SK-N-SH (cell line): ENCODE data around the gene NTM.

Source experiments
- CTCF ChIP-seq: fragments of 200-600 bp; sonication (generic); IDR thresholded peaks from 2 replicates; pipeline ENCODE4 v1.6.1; 2017; ENCODE audit warnings: antibody characterized with exemption, mild to moderate bottlenecking, moderate library complexity
- FOSL2 ChIP-seq: IDR thresholded peaks from 2 replicates; pipeline ENCODE4 v1.4.0; 2012; ENCODE audit warnings: low read depth, mild to moderate bottlenecking, moderate library complexity, borderline replicate concordance
- JUND ChIP-seq: IDR thresholded peaks from 2 replicates; pipeline ENCODE4 v1.4.0; 2012
- REST ChIP-seq: IDR thresholded peaks from 2 replicates; pipeline ENCODE4 v1.6.1; 2012; ENCODE audit warnings: mild to moderate bottlenecking, low read depth, low read length, moderate library complexity
- SIN3A ChIP-seq: IDR thresholded peaks from 2 replicates; pipeline ENCODE4 v1.6.1; 2012; ENCODE audit warnings: low read depth, mild to moderate bottlenecking, low read length, moderate library complexity, borderline replicate concordance

- TF ChIP-seq FOSL2, result no peak
- no peak for TF ChIP-seq CTCF
- TF ChIP-seq REST, result no peak
- TF ChIP-seq SIN3A, result no peak
- TF ChIP-seq JUND, result no peak
Observed at GRCh38 chr11:131829725-131830124, 459.3 kb downstream of the NTM start.
